Esophagus (tissue), 2 donors: ENCODE measurements around the gene DNAH11. TPM values are rescaled to one million over a fixed set of nuclear protein-coding genes. Genes with fewer than 3 reads are reported as not detected.
"Not testable (repeated sequence)": the region's sequence is repeated elsewhere in the genome, so short reads cannot be mapped to it uniquely, and the experiment has no call there.

Experiments
- H3K27ac ChIP-seq, 2 donors: one replicate each; pipeline ENCODE4 v1.5.1; 2013; ENCODE audit warnings: low read depth in 2 of 2, mild to moderate bottlenecking in 2 of 2, inconsistent platforms in 1 of 2, low read length in 1 of 2, moderate library complexity in 1 of 2
- H3K27me3 ChIP-seq, 2 donors: one replicate each; pipeline ENCODE4 v1.6.1; 2013; ENCODE audit warnings: low read length in 2 of 2, control low read depth in 1 of 2, mild to moderate bottlenecking in 1 of 2; ENCODE audit not compliant: insufficient read depth in 2 of 2, control insufficient read depth in 1 of 2
- H3K36me3 ChIP-seq, 2 donors: one replicate each; pipeline ENCODE4 v1.6.1; 2013; ENCODE audit warnings: low read length in 1 of 2; ENCODE audit not compliant: control insufficient read depth in 2 of 2, insufficient read depth in 2 of 2
- H3K4me1 ChIP-seq, 2 donors: one replicate each; pipeline ENCODE4 v1.6.1; 2013; ENCODE audit warnings: low read length in 1 of 2; ENCODE audit not compliant: control insufficient read depth in 2 of 2, insufficient read depth in 2 of 2
- H3K4me3 ChIP-seq, 2 donors: one replicate each; pipeline ENCODE4 v1.5.1; 2013; ENCODE audit warnings: low read length in 2 of 2, mild to moderate bottlenecking in 2 of 2, low read depth in 1 of 2, moderate library complexity in 1 of 2
- H3K9me3 ChIP-seq, 2 donors: one replicate each; pipeline ENCODE4 v1.6.1; 2013; ENCODE audit warnings: mild to moderate bottlenecking in 2 of 2, low read depth in 1 of 2, low read length in 1 of 2, moderate library complexity in 1 of 2; ENCODE audit not compliant: control insufficient read depth in 2 of 2, insufficient read depth in 1 of 2
- WGBS, 2 donors: extraction: QIAGEN DNeasy Blood & Tissue Kit; methylation state at CpG; one replicate each; pipeline ENCODE4 v1.1.7; 2013; 5-methylcytosine and 5-hydroxymethylcytosine counted together
- polyA plus RNA-seq, 2 donors: library from polyadenylated mRNA; stranded (reverse); fragments of 200-250 nt; gene quantifications; one replicate each; pipeline ENCODE4 v1.2.3, GENCODE V29; 2013
- donor health status: healthy with polysubstance abuse.
- donor health status: Bipolar disorder and iron deficiency.

Gene DNAH11
- polyA plus RNA-seq, 2 donors = 0.51 to 1.6 TPM

- no peaks in the 10 kb centered on the region for H3K9me3 ChIP-seq
- no peak overlapping the region for H3K4me3 ChIP-seq
- H3K4me1 ChIP-seq = no peaks in the 10 kb centered on the region
- no peaks in the 10 kb centered on the region for H3K27me3 ChIP-seq
- 78 to 86% methylated on average over 10 of the region's 10 CpGs for WGBS, 2 donors
- H3K27ac ChIP-seq = no peak overlapping the region
- no peaks in the 10 kb centered on the region for H3K36me3 ChIP-seq
Observed at GRCh38 chr7:21719846-21720245, 177.0 kb downstream of the DNAH11 start.

- no peaks in the 10 kb centered on the region for H3K27me3 ChIP-seq
- no peaks in the 10 kb centered on the region for H3K36me3 ChIP-seq
- WGBS, 2 donors = 88 to 89% methylated on average over 4 of the region's 4 CpGs
Observed at GRCh38 chr7:21722371-21722770, 179.5 kb downstream of the DNAH11 start.

GRCh38 chr7:21724562-21724961, 181.7 kb downstream of the DNAH11 start:
- Histone ChIP-seq H3K4me3 (no peak overlapping the region), H3K4me1 (no peaks in the 10 kb centered on the region), H3K36me3 (no peaks in the 10 kb centered on the region), H3K27ac (no peak overlapping the region), H3K9me3 (no peaks in the 10 kb centered on the region), H3K27me3 (no peaks in the 10 kb centered on the region)
- WGBS, 2 donors = 73 to 82% methylated on average over 3 of the region's 3 CpGs

More at GRCh38 chr7:21722371-21722770, 179.5 kb downstream of the DNAH11 start:
- Histone ChIP-seq H3K4me3 (no peak overlapping the region), H3K9me3 (no peaks in the 10 kb centered on the region), H3K4me1 (no peaks in the 10 kb centered on the region), H3K27ac (no peak overlapping the region)

GRCh38 chr7:21730399-21730798, 187.6 kb downstream of the DNAH11 start:
- Histone ChIP-seq H3K27me3 (no peaks in the 10 kb centered on the region), H3K9me3 (no peaks in the 10 kb centered on the region), H3K27ac (no peak overlapping the region), H3K4me1 (no peaks in the 10 kb centered on the region), H3K4me3 (no peak overlapping the region), H3K36me3 (no peaks in the 10 kb centered on the region)
- WGBS, 2 donors = 95 to 97% methylated on average over 2 of the region's 2 CpGs

- 80 to 81% methylated on average over 3 of the region's 3 CpGs for WGBS, 2 donors
- Histone ChIP-seq H3K27me3 (no peaks in the 10 kb centered on the region), H3K4me1 (no peaks in the 10 kb centered on the region), H3K4me3 (no peak overlapping the region), H3K9me3 (no peaks in the 10 kb centered on the region), H3K27ac (no peak overlapping the region), H3K36me3 (no peaks in the 10 kb centered on the region)
Observed at GRCh38 chr7:21731977-21732376, 189.1 kb downstream of the DNAH11 start.

GRCh38 chr7:21732956-21733355, 190.1 kb downstream of the DNAH11 start:
- 79 to 81% methylated on average over 6 of the region's 6 CpGs for WGBS, 2 donors

GRCh38 chr7:21733837-21734236, 191.0 kb downstream of the DNAH11 start:
- Histone ChIP-seq H3K27ac (no peak overlapping the region), H3K4me1 (no peaks in the 10 kb centered on the region), H3K36me3 (no peaks in the 10 kb centered on the region), H3K9me3 (no peaks in the 10 kb centered on the region), H3K27me3 (no peaks in the 10 kb centered on the region), H3K4me3 (no peak overlapping the region)
- WGBS, 2 donors = 71 to 77% methylated on average over 5 of the region's 5 CpGs

More at GRCh38 chr7:21732956-21733355, 190.1 kb downstream of the DNAH11 start:
- not testable (repeated sequence) for H3K27me3 ChIP-seq, H3K27ac ChIP-seq, H3K4me3 ChIP-seq, H3K9me3 ChIP-seq, H3K36me3 ChIP-seq, H3K4me1 ChIP-seq

GRCh38 chr7:21743493-21743892, 200.7 kb downstream of the DNAH11 start:
- H3K4me1 ChIP-seq = no peaks in the 10 kb centered on the region
- no peak overlapping the region for H3K4me3 ChIP-seq
- 49 to 63% methylated on average over 6 of the region's 6 CpGs for WGBS, 2 donors
- no peak overlapping the region for H3K27ac ChIP-seq
- H3K9me3 ChIP-seq = no peaks in the 10 kb centered on the region
- H3K36me3 ChIP-seq = no peaks in the 10 kb centered on the region
- no peaks in the 10 kb centered on the region for H3K27me3 ChIP-seq

GRCh38 chr7:21746949-21747348, 204.1 kb downstream of the DNAH11 start:
- no peaks in the 10 kb centered on the region for H3K4me1 ChIP-seq
- H3K27ac ChIP-seq = no peak overlapping the region
- no peaks in the 10 kb centered on the region for H3K36me3 ChIP-seq
- no peaks in the 10 kb centered on the region for H3K27me3 ChIP-seq
- WGBS, 2 donors = 64 to 81% methylated on average over 1 of the region's 1 CpG
- no peaks in the 10 kb centered on the region for H3K9me3 ChIP-seq
- H3K4me3 ChIP-seq = no peak overlapping the region

GRCh38 chr7:21747806-21748205, 205.0 kb downstream of the DNAH11 start:
- no peaks in the 10 kb centered on the region for H3K9me3 ChIP-seq
- no peak overlapping the region for H3K27ac ChIP-seq
- no peaks in the 10 kb centered on the region for H3K4me1 ChIP-seq
- 62 to 63% methylated on average over 2 of the region's 2 CpGs for WGBS, 2 donors
- no peaks in the 10 kb centered on the region for H3K36me3 ChIP-seq
- no peak overlapping the region for H3K4me3 ChIP-seq
- H3K27me3 ChIP-seq = no peaks in the 10 kb centered on the region
